CD4-positive, alpha-beta T cell treated with Interleukin-6 for 4 hours (primary cell): Measurements from ENCODE around the gene MZF1.

ENCODE experiments used
- DNase-seq: peaks from one replicate; pipeline ENCODE4 v3.0.0-alpha.2; 2020; ENCODE audit warnings: mixed read lengths

Gene MZF1

DNA sequence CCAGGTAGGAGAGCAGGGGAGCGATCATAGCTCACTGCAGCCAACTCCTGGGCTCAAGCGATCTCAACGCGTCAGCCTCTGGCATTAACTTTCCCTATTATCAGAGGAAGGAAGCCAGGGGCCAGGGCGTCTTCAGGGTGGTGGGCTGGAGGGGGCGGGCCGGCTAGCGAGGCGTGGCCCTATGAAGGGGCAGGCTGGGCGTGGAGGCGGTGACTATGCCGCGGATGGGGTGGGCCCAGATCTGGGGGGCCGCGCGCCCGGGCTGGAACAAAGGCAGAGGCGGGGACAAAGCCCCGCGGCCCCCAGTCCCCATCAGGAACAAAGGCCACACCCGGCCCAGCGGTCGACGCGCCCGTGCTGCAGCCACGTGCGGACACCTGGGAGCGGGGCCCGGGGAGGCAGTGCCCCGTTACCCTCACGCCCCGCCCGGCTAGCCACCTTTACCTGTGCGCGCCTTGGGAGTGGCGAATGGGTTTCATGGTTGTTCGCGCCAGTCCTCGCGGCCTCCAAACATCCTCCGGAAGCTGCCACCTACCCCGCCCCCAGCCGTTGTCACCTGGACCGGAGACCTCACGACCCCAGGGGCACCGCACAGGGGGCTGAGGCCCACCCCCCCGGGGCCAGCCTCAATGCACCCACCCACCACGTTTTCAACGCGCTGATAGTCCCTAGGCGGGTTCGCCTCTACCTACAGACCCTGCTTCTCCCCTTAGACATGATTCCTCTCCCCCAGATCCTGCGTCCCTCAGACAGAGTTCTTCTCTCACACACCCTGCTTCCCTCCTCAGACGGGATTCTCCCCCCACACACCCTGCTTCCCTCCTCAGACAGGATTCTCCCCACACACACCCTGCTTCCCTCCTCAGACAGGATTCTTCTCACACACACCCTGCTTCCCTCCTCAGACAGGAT lies 34.6 kb downstream of the MZF1 start:
- peak; percentile 58 for DNase-seq

DNA sequence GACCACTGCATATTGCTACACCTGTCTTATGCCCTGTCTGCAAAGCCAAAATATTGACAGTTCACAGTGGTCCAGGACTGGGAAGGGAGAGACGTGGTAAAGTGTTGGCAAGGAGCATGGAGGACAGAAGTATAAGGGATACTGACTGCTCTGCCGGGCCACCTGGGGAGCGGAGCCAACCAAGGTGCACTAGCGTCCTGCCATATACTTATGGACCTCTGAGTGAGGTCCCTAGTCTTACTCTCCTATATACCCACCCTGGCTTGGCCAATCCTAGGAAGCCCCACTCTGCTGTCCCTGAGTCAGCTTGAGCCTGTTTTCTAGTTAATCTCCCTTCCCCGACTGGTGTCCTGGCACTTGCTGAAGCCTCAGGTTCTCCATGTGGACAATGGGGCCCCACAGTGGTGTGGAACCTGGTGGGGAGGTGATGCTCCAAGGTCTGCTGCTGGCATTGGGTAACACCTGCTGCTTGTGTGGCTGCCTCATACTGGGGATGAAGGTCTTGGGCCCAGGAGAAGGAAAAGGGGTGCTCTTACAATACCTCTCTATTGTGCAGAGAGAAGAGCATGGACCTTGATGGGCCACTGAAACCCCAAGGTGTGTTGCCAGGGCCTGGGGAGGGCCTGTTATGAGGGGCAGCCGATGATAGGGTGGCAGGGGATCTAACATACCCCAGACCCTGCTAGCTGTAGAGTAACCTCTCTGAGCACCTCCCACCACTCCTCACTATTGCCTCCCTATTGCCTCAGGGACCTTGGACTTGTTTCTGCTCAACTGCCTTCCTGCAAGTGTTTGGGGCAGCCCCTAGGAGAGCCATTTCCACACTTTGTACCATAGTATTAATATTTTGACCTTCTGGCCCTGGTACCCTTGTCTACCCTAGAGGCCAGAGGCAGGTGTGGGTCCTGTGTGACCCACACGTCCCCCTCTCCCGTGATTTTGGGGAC lies 36.0 kb downstream of the MZF1 start:
- DNase-seq = no peak

DNA sequence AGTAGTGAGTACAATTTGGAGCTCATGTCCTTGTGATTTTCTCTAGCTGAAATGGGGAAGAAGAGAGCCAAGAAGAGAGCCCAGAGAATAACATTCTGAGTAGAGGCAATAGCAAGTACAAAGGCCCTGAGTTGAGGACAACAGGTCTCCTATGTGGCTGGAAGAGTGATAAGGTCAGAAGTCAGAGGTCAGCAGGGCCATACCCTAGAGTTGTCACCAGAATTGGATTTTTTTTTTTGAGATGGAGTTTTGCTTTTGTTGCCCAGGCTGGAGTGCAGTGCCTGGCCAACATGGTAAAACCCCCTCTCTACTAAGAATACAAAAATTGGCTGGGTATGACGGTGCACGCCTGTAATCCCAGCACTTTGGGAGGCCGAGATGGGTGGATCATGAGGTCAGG lies 37.3 kb downstream of the MZF1 start:
- no peak for DNase-seq

DNA sequence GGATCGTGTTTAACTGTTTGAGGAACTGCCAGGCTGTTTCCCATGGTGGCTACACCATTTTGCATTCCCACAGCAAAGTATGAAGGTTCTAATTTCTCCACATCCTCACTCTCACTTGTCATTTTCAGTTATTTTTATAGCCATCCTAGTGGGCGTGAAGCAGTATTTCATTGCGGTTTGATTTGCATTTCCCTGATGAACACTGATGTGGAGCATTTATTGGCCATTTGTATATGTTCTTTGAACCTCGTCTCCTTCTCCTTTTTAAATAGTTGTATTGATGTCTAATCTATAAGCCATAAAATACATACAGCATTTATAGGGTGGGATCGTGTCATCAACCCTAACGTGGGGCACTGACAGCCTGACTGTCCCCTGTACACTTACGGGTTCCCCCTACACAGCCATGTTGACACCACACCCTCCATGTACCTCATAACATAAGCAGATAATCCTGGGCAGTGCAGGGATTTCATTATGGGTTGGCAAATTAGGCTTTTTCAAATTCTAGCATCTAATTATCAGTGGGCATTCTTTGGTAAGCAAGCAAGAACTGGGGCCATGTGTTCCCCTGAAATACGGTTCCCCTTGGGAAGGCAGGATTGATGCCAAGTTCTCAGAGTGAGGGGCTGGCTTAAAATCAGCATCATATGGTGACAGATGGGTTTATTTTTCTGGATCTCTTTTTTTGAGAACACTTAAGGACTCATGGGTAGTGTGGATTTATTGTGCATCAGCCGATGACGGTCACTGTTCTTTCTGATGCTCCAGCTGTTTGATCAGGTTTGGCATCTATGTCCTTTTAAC lies 41.9 kb downstream of the MZF1 start:
- DNase-seq = no peak

DNA sequence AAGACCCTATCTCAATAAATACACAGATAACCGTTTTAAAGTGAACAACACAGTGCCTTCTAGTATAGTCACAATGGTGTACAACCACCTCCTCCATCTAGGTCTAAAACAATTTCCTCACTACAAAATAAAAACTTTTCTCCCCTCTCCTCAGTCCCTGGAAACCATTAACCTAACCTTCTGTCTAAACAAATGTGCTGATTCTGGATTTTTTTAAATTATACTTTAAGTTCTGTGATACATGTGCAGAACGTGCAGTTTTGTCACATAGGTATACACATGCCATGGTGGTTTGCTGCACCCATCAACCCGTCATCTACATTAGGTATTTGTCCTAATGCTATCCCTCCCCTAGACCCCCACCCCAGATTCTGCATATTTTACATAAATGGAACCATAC lies 43.7 kb downstream of the MZF1 start:
- DNase-seq = no peak

DNA sequence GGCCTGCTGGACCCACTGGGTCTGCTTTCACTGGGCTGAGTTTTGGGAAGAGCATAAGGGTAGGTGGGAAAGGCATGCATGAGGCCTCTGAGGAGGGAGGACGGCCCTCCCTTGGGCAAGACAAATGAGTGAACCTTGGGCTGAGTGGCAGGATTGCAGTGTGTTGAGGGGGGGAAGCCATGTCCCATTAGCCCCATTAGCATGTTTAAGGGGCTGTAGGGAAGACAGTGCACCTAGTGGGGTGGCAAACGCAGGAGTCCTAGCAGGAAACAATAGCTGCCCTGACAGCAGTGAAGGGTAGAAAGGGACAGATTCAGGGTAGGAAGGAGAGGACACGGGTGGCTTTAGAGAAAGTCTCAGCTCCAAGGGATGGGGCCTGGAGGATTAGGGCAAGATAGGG lies 50.4 kb downstream of the MZF1 start:
- DNase-seq = no peak

DNA sequence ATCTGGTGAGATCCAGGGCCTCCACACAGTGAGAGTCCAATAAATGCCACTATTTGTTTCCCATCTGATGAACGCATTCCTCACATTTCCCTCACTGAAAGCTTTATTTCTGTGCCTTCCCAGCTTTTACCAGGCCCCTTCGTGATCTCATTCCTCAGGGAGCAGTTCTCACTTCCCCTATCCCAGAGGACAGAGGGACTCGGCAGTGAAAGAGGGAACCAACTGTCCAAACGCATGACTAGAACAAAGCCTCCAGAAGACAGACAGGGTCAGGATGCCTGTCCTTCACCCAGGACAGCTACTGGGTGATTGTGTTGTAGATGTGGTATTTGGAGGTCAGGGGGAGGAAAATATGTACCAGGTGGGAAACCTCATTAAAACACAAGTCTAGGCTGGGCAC lies 51.5 kb downstream of the MZF1 start:
- DNase-seq = no peak

DNA sequence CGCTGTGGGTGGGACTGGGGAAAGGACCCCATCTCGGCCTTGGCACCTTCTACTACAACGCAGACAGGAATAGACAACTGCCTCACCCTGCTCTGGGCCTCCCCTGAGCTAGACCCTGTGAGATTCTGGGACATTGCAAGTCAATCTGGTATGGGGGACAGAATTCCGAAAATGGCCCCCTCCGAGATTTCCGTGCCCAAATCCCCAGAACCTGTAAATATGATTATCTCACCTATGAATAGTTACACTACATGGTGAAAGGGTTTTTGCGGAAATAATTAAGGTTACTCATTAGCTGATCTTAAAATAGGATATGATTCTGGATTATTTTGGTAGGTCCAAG lies 52.9 kb downstream of the MZF1 start:
- DNase-seq = no peak

DNA sequence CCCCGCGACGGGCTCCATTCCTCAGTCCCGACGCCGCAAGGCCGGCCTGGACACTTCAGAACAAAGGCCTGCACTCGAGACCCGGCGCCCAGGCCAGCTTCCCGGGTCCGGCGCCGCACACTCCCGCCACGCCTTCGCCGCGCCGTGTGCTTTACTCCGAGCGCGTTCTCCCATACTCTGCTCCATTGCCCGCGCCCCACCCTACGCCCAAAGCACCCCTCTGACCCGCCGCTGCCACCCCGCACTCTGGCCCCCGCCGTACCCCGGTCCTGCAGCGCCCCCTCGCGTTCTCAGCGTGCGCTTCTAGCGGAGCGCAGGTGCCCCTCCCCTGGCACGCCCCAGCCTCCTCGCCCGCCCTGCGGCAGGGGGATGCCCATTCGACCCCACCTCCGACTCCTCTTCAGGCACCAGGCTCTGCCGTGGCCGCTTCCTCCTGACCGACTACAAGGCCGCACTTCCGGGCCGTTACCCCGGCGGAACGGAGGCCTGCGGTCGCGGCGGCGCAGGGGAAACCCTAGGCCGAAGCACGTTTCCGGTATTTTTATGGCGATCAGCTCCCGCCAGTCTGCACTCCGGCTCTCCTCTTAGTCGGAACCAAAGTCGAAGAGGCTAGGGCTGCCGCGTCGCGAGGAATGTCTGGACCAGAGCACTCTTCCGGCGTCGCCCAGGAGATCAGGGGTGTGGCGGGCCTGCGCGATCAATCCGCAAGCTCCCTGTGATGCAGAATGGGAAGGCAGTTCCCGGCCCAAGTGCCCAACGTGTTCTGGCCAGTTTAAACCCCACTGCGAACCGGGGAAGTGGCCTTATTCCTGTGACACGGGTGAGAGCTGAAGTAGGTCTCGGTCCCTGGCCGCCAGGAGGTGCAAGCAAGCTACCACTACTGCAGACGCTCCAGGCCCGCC lies 53.5 kb downstream of the MZF1 start, which contains the start of gene ZBTB45:
ZBTB45 (minus strand) TSS at position 456 of the 902 bp plus-strand sequence. CDS start 2,137 bp downstream, outside the sequence.
- peak; percentile 86 for DNase-seq

DNA sequence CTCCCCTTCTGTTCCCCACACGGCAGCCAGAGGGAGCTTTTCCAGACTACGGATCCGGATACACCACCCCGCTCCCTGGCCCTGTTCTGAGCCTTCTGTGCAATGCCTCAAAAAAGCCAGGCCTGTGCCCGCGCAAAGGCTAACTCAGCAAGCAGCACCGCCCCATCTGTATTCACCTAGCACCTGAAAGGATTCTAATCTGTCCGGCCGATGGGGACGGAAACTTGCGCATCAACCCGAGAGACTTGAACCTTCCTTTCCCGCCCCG lies 54.1 kb downstream of the MZF1 start:
- DNase-seq = peak; percentile 66

DNA sequence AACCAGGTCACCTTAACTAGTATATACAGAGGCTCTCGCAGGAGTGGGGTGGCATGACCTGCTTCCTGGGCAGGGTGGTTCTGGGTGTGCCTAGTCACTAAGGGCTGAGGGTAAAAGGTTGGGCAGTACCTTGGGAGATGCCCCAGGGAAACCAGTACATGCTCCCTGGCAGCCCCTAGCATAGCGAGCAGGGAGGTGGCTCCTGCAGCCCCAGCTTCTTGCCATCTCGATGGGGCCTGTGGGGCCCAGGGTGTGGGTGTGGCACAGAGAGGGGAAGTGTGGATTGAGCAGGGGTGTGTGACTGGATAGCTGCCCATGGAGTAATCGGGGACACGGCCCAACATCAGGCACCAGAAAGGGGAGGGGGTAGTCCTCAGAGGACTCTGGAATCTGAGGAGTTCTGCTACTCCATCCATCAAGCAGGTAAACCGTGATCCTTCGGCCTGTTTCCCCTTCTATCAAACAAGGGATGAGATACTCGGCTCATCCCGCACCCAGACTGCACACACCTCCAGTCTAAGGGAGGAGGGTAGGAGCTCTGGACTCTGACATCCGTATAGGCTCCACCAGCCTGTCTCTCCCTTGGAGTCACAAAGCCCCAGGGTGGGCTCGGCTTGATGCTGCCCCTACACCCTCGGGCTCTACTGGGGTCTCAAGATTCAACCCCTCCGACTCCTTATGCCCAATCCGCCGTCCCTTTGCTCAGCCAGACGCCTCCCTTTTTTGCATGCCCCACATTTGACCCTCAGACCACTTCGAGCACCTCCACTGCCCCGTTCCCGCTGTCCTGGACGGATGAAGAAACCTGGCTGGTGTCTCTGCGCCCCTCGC lies 54.7 kb downstream of the MZF1 start:
- DNase-seq = no peak

DNA sequence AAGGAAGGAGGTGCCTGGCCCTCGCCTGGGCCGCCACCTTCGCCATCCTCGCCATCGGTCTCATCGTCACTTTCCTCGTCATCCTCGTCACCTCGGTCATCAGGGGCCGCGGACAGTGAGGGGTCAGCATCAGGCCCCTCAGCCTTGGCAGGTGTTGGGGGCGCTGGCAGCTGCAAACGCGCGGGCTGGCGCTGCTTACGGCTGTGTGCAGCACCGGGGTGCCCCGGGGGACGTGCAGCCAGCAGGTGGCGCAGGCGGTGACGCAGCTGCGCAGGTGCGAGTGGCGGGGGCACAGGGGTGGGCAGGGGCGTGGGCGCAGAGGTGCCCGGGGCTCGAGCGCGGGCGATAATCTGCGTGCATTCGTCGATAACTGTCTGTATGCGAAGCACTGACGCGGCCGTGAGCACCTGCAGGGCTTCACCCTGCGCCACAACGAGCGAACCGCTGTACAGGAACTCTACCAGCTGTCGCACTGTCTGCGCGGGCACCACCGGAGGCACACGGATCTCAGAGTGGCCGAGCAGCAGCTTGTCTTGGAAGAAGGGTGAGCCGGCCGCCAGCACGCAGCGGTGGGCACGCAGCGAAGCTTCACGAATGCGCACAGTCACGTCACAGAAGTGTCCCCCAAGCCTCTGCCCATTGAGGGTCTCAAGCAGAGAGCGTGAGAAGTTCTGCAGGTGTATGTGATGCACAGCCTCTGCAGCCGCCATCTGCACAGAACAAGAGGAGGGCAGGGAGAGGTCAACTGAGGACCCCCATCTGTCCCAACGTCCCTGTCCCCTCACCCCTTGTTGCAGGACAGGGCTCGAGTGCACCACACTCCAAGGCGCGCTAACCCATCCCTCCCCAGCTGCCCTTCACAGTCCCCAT lies 55.9 kb downstream of the MZF1 start:
- DNase-seq = no peak

DNA sequence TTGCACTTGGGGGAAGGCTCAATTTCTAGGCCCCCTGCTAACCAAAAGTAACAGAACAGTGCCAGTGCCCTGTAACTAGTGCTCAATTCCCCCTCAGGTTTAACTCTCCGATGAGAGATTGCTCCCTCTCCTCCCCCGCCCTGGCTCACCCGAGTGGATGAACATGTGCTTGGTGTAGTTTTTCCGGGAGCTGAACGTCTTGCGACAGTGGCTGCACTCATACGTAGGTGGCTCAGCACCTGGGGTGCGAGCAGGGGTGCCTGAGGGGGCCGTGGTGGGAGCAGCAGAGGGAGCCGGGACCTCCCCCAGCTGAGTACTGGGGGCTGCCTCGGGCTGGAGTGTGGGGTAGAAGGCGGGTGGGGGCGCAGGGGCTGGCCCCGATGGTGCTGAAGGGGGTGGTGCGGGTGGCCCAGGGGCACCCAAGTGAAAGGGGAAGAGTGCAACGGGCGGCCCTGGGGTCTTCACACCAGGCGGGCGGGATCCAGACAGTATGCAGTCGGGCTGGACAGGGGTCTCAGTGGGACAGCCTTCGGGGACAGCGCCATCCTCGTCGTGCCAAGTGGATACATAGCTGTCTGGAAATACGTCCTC lies 56.8 kb downstream of the MZF1 start:
- DNase-seq = no peak

DNA sequence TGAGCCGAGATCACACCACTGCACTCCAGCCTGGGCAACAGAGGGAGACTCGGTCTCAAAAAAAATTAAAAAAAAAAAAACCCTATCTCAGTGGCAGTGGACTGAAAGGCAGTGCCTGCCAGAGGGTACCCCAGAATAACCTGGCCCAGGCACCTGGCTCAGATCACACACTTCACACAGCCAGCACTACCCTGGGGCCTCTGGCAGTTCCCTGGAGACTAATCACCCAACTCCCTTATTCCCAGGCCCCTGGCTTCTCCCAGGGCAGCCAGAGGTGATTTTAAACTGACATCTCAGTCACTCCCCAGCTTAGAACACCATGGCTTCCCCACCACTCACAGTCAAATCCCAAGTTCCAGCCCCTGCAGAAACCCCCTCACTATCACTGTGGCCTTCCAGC lies 57.9 kb downstream of the MZF1 start:
- DNase-seq = no peak

DNA sequence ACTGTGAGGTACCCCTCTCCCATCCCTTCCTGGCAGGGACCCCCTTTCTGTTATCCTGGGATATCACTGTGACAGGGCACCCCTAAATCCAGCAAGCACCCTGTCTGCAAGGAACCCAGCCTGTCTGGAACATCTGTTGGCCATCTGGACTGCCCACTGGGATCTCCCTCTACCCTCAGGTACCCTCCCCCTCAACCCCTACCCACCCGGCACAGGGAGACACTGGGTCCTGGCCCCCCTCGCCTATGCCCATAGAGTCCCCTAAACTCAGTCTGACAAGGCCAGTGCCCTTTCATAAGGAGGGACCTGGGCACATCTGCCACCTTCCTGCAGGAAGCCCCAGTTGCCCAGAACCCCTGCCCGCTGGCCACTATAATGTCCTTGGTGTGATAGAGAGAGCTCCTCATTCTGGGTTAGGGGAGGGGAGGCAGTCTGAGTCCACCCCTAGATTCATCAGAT lies 58.5 kb downstream of the MZF1 start:
- no peak for DNase-seq

DNA sequence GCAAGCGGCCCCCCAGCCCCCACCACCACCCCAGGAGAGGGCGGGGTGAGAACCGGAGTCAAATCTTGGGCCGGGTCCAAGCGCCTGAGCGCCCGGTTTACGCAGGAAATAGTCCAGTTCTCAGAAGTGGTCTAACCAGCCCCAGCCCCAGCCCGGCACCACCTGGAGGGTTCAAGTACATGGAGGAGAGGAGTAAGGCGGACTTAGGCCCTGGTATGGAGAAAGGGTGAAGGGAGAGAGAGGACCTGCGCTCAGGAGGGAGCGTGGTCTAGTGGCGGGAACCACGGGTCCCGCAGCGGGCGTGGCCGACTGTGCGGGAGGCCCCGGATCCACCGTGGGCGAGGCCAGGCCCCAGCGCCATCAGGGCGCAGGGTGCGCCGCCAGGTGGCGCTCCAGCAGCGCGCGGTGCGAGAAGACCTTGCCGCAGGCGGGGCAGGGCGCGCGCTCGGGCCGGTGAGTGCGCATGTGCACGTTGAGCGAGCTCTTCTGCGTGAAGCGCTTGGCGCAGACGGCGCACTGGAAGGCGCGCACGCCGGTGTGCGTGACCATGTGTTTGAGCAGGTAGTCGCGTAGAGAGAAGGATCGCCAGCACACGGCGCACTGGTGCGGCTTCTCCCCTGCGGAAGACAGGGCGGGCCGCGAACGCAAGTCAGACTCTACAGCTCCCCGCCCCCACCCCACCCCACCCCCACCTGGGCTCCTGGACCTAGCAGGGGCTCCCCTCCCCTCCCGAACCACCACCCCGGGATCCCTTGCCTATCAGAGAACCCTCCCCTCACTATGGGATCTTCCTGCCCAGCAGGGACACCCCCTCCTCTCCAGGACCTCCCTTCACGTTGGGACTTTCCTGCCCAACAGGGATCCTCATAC lies 59.2 kb downstream of the MZF1 start:
- peak; percentile 96 for DNase-seq

DNA sequence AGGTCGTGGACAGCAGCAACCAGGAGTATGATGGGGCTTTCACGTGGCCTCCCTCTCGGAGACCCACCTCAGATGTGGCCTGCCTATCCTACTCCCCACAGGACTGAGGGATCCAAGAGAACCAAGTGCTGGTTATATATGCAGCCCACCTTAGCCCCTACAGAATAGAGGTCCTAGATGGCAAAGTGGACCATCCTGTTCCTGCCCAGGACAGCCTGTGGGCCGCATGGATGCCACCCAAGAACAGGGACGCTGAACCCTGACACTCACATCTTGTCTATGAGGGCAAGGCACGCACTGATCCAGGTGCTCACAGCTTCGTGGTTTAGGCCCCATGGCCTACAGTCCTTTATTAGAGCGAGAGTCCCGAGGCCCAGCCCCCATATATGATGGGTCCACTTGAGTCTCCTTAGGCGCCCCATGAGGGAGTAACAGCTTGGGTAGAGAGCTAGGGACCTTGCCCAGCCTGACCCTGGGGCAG lies 59.9 kb downstream of the MZF1 start:
- no peak for DNase-seq
